Fibroblast of lung (primary cell): Measurements from ENCODE around the gene CORO2A.

Experiments used
- EZH2 ChIP-seq: IDR thresholded peaks from 2 replicates; pipeline ENCODE4 v1.5.1; 2012; ENCODE audit warnings: low read length, control low read depth, mild to moderate bottlenecking; ENCODE audit errors: missing control alignments
- TF ChIP-seq, protein P1 (sequence below), 2 donors: IDR thresholded peaks in 1 of 2; conservative IDR thresholded peaks in 1 of 2; 1 replicate in 1 of 2; 2 replicates in 1 of 2; pipeline ENCODE4 v1.5.1; 2011 to 2012; ENCODE audit warnings: low read length in 2 of 2, control low read depth in 1 of 2, inconsistent platforms in 1 of 2, low read depth in 1 of 2, mild to moderate bottlenecking in 1 of 2

GRCh38 chr9:98094851-98095250 is 97.6 kb downstream of the CORO2A start:
- TF ChIP-seq, protein P1, sequence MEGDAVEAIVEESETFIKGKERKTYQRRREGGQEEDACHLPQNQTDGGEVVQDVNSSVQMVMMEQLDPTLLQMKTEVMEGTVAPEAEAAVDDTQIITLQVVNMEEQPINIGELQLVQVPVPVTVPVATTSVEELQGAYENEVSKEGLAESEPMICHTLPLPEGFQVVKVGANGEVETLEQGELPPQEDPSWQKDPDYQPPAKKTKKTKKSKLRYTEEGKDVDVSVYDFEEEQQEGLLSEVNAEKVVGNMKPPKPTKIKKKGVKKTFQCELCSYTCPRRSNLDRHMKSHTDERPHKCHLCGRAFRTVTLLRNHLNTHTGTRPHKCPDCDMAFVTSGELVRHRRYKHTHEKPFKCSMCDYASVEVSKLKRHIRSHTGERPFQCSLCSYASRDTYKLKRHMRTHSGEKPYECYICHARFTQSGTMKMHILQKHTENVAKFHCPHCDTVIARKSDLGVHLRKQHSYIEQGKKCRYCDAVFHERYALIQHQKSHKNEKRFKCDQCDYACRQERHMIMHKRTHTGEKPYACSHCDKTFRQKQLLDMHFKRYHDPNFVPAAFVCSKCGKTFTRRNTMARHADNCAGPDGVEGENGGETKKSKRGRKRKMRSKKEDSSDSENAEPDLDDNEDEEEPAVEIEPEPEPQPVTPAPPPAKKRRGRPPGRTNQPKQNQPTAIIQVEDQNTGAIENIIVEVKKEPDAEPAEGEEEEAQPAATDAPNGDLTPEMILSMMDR (conservative IDR thresholded peaks at IDR 0.05 in 1 of 2, IDR thresholded peaks at IDR 0.05 in 1 of 2; ENCODE audit: low read depth in 1 of 2, low read length in 2 of 2): no peak
- no peak for TF ChIP-seq EZH2
